GM12875 (cell line): ENCODE results near the gene FBXO2.

ENCODE experiments used
- H3K4me3 ChIP-seq: one replicate; pipeline ENCODE4 v1.5.1; 2011; ENCODE audit warnings: low read depth, low read length, control low read depth
- CTCF ChIP-seq: IDR thresholded peaks from 2 replicates; pipeline ENCODE4 v1.5.1; 2011; ENCODE audit warnings: low read depth, mild to moderate bottlenecking, control low read depth, inconsistent platforms, low read length, moderate library complexity, borderline replicate concordance; ENCODE audit not compliant: insufficient read depth

FBXO2 gene

GRCh38 chr1:11606775-11607174, 47.5 kb downstream of the FBXO2 start:
- no peak for TF ChIP-seq CTCF
- no peak overlapping the region for H3K4me3 ChIP-seq

GRCh38 chr1:11602981-11603380, 51.2 kb downstream of the FBXO2 start:
- no peak overlapping the region for H3K4me3 ChIP-seq
- TF ChIP-seq CTCF: no peak

GRCh38 chr1:11602424-11602823, 51.8 kb downstream of the FBXO2 start:
- no peak overlapping the region for H3K4me3 ChIP-seq
- no peak for TF ChIP-seq CTCF

- TF ChIP-seq CTCF: no peak
These were observed 53.4 kb downstream of the FBXO2 start for GRCh38 chr1:11600836-11601235.

GRCh38 chr1:11599891-11600576, 54.2 kb downstream of the FBXO2 start:
- no peak for TF ChIP-seq CTCF
- no peak overlapping the region for H3K4me3 ChIP-seq

More at GRCh38 chr1:11600836-11601235, 53.4 kb downstream of the FBXO2 start:
- H3K4me3 ChIP-seq: no peak overlapping the region

GRCh38 chr1:11598461-11598860, 55.8 kb downstream of the FBXO2 start:
- TF ChIP-seq CTCF: no peak
- H3K4me3 ChIP-seq: no peak overlapping the region
